Measurements from ENCODE around the gene VIPR2.

Gene VIPR2

DNA sequence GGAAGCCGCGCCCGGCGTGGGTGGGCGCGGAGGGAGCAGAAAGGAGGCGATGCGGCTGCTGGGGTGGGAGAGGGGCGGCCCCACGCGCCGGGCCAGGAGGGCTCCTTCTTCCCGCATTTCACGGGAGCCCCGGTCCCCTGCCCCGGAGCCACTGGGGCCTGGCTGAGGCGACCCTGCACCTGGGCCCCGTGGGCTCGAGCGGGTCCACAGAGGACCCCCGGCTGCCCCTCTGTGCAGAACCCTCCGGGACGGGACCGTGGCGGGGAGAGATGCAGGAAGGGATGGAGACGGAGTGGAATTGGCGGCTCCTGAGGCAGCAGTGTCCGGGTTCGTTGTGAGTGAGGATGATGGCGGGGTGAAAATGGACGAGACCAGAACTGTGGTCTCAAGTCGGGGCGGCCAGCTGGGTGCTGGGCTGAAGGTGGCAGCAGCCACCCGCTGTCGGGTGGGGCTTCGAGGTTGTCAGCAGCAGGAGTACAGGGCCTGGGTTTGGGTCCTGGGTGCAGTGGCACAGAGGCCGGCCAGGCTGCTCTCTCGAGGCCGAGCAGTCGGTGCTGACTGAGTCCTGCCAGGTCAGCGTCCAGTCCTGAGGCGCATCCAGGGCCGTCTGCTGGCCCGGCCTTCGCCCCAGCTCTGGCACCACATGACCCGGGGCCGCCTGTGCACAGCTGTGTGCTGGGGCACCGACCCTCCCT, 80.4 kb downstream of the VIPR2 start:
- no peak for FAIRE-seq

DNA sequence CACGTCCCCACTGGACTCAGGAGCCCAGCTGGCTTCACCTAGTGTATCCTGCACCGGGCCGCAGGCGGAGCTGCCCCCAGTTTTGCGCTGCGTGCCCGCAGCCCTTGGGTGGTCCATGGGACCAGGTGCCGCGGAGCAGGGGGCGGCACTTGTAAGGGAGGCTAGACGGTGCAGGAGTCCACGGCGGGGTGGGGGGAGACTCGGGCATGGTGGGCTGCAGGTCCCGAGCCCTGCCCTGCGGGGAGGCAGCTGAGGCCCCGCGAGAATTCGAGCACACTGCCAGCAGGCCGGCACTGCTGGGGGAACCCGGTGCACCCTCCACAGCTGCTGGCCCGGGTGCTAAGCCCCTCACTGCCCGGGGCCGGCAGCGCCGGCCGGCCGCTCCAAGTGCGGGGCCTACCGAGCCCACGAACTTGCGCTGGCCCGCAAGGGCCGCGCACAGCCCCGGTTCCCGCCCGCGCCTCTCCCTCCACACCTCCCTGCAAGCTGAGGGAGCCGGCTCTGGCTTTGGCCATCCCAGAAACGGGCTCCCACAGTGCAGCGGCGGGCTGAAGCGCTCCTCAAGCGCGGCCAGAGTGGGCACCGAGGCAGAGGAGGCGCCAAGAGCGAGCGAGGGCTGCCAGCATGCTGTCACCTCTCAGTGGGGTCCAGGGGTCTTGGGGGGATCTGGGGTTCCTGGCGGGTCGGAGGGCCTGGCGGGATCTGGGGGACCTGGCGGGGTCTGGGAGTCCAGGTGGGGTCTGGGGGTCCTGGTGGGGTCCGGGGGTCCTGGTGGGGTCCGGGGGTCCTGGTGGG, 81.4 kb downstream of the VIPR2 start:
- FAIRE-seq: no peak

DNA sequence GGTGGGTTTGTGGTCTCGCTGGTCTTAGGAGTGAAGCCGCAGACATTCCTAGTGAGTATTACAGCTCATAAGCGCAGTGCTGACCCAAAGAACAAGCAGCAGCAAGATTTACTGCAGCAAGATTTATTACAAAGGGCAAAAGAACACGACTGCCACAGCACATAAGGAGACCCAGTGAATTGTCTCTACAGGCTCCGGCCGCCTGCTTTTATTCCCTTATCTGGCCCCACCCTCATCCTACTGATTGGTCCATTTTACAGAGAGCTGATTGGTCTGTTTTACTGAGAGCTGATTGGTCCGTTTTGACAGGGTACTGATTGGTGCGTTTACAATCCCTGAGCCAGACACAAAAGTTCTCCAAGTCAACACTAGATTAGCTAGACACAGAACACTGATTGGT, 82.1 kb downstream of the VIPR2 start:
- FAIRE-seq: no peak

DNA sequence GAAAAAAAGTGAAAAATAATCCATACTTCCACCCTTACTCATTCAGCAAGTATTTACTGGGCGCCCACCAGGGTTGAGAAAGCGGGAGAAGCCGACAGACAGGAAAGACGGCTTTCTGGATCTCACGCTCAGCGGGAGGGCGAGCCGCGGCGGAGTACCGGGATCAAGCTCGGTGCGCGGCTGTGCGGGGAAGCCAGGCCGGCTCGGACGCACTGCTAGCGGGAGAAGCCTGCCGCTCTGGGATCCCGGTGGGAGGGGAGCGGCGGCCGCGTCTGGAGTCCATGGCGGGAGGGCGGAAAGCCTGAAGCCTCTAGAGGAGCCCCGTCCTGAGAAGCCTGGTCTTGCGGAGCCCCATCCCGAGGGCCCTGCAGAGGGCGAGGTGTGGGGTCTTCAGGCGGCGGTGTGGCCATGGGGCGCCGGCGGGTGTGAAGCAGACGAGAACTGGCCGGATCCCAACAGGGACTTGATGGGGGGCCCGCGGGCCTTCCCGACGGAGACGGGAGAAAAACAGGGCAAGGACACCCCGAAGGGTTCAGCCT, 82.9 kb downstream of the VIPR2 start:
- no peak for FAIRE-seq

DNA sequence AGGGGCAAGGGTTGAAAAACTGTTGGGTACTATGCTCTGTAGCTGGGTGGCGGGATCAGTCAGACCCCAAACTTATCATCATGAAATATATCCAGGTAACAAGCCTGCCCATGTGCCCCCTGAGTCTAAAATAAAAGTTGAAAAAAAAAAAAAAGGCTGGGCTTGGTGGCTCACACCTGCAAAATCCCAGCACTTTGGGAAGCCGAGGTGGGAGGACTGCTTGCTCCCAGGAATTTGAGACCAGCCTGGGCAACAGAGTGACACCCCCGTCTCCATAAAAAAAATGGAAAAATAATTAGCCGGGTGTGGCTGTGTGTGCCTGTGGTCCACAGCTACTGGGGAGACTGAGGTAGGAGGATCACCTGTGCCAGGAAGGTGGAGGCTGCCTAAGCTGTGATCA, 83.5 kb downstream of the VIPR2 start:
- FAIRE-seq: no peak

DNA sequence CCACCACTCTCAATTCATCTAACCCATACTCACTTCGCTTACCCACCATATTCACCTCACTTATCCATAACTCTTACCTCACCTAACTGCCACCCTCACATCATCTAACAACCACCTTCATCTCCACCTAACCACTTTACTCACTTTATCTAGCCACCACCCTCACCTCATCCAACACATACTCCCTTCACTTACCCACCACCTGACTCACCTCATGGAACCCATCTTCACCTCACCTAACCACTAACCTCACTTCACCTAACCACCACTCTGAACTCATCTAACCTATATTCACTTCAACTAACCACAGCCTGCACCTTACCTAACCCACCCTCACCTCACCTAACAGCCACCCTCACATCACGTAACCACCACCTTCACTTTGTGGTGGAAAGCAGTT, 84.2 kb downstream of the VIPR2 start:
- FAIRE-seq: no peak

DNA sequence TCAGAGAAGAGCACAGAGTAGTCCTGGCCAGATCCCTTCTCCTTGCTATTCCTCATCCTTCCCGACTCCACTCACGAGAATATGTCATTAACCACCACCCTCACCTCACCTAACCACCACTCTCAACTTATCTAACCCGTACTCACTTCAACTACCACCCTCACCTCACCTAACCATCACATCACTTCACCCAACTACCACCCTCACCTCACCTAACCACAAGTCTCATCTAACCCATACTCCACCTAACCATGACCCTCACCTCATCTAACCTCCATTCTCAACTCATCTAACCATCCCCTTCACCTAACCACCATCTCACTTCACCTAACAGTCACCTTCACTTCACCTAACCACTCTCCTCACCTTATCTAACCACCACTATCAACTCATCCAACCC, 85.0 kb downstream of the VIPR2 start:
- no peak for FAIRE-seq

DNA sequence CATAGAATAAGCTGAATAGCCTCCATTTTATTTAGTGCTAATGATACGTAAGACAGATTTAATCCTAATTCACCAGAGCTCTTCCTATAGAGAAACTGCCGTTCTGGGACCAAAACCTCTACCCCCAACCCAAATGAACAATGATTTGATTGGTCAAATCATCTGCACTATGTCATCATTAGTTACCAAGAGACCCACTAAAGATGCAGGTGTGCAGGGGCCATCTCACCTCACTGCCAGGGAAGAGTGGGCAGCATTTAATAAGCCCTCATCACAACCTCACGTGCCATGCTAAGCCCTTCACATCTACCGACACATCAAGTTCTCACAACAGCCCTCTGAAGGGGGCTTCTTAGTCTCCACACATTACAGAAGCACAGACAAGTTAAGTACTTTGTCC, 87.0 kb downstream of the VIPR2 start:
- no peak for FAIRE-seq

DNA sequence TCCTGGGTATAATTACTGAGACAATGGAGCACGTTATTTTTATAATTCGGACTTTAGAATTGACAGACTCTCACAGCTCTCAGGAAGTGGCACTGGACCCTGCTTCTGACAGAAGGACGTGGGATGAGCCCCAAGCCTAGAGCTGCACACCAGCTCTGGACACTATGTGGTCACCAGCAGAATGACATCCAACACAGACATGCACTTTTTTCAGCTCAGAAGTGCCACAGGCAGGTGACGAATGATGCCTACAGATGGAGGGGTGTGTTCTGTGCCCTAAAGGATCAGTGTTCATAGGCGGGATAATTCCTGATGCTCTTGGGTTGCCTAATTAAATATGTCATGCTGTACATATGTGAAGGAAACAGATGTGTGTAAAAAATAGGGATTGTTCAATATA, 87.9 kb downstream of the VIPR2 start:
- FAIRE-seq: no peak

DNA sequence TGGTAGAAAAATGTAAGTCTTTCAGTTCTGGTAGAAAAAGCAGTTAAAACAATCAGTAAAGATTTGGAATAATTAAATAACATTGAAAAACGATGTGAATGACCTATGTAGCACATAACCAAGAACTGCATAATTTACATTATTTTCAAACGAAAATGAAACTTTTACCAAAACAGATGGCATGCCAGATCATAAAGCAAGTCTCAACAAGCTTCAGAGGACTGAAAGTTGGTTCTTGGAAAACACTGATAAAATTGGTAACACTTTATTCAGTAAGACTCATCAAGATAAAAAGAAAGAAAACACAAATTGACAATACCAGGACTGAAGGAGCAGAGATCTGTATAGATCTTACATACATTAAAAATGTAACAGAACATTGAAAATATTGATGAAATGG, 92.8 kb downstream of the VIPR2 start:
- no peak for FAIRE-seq

DNA sequence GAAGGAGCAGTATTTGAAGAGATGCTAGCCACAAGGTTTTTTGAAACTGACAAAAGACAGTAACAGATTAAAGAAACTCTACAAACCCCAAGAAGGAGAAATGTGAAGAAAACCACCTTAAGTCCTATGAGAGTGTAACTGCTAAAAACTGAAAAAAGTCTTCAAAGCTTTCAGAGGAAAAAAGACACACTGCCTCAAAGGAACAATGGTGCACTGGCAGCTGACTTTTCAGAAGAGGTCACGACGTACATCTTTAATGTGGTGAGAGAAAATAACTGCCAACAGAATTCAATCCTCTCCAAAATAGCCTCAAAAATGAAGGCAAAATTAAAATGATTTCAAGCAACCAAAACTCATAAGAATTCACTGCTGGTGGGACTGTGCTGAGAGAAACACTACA, 94.0 kb downstream of the VIPR2 start:
- no peak for FAIRE-seq

DNA sequence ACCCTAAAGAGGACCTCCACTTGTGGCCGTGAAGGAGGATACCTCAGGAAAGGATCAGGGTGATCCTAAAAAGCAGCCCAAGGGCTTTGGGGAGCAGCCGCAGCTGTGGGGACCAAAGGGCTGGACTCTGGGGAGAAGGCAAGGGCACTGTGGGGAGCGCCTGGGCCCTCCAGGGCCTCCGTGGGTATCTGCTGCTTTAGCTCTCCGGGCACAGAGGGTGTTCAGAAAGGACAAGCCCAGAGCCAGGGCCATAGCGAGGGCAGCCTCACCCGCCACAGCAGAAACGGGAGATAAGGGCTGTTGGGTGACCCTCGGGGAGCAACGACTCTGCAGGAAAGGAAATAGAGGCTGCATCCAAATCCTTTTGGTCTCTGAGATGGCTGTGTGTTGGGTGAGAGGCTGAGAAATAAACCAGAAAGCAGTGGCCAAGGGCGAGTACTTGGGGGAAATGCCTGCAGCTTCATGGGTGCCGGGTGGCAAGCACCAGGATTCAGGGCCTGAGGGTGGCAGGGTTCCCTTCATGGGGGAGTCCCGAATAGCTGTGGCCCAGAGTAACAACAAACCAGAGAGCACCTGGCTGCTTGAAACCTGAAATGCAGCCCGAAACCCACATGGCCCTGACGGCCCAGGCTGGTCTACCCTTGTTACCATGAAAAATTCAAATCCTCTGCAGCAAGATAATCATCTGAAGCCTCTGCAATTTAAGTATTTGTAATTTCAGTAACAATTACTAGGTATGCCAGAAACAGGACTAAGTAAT, 95.2 kb downstream of the VIPR2 start:
- FAIRE-seq: no peak

DNA sequence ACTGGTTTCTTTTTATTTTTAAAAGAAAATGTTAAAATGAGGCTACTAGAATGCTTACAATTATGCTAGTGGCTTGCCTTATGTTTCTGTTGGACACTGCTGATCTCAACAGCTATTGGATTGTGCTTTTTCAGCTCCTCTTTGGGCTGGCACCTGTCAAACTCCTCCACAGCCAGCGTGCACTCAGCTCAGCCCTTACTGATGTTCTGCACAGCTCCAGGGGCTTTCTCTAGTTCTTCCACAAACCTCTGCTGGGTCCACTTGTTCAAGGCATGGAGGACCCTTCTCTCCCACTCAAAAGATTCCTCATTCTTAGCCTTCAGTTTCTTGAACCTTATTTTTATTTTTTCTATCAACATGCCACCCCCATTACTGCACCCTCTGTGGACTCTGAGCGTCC, 96.0 kb downstream of the VIPR2 start:
- FAIRE-seq: no peak

DNA sequence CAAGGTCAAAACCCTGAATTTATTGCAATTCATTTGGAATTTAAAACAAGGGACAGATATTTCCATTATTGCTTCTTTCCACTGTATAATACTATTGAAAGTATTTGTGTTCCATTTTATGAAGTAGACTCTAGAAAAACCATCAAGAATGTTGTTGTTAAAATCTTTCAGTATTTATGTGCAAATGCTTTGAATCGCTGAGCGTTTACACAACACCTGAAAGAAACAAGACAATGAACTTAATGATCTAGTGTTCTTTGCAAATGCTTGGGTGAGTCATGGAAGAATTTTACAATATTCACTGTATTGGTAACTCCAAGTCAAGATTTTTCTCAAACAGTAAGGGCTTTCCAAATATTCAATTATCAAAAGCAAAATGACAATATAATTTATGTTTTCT, 97.1 kb downstream of the VIPR2 start:
- FAIRE-seq: no peak

DNA sequence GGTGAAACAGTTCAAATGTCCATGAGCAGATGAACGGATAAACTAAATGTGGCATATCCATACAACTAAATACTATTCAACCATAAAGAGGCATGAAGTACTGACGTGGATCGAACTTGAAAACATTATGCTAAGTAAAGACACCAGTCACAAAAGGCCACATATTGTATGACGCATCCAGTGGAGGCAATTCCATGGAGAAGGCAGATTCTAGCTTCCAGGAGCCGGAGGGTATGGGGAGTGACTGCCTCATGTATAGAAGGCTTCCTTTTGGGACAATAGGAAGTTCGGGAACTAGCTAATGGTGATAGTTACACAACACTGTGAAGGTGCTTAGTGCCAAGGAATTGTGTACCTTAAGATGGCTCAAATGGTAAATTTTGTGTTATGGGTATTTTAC, 98.4 kb downstream of the VIPR2 start:
- FAIRE-seq: no peak

DNA sequence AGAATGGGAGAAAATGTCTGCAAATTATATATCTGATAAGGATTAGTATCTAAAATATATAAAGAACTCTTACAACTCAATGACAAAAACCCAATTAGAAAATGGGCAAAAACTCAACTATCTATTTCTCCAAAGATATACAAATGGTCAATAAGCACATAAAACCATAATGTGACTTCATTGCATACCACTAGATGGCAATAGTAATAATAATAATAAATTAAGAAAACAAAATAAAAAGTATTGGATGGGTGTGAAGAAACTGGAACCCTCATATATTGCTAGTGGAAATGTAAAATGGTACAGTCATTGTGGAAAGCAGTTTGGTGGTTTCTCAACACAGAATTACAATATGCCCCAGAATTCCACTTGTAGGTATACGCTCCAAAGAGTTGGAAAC, 98.8 kb downstream of the VIPR2 start:
- FAIRE-seq: no peak

DNA sequence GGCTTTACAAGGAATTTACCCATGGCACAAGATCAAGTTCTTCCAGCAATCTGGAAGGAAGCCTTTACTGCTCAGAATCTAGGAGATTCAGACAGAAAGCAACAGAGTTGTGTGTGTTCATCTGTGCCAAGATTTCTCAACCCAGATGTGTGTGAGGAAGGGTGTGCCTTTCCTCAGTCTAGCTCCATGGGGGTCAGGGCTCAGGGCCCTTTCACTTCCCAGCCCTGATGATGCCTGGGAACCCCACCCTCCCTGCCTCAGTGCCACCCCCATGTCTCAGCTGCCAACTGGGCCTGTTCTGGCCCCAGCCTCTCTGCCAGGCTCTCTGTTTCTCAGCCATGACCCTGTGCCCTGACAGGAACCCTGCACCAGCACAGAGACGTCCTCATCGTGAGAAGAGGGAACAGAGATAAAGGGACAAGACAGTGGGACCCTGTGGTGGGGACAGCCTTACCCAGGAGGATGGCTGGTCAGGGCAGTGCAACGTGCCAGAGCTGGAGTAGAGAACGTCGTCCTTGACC, 102.0 kb downstream of the VIPR2 start:
- no peak for FAIRE-seq

DNA sequence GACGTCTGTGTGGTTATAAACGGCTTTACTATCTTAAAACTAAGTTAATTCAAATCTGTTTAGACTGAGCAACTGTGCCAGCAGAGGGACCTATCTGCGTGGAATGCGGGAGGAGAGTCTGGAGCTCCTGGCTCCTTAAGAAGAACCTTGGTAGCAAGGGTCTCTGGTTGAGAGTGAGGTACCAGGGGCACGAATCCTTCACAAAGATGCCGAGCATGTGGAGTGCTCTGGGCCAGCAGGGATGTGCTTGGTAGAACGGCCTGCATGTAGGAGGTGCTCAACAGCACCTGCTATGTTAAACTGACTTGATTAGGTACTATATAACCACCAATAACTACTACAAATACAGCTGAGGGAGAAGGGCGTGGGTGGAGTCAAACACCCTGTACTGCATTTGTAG, 102.6 kb downstream of the VIPR2 start:
- no peak for FAIRE-seq

DNA sequence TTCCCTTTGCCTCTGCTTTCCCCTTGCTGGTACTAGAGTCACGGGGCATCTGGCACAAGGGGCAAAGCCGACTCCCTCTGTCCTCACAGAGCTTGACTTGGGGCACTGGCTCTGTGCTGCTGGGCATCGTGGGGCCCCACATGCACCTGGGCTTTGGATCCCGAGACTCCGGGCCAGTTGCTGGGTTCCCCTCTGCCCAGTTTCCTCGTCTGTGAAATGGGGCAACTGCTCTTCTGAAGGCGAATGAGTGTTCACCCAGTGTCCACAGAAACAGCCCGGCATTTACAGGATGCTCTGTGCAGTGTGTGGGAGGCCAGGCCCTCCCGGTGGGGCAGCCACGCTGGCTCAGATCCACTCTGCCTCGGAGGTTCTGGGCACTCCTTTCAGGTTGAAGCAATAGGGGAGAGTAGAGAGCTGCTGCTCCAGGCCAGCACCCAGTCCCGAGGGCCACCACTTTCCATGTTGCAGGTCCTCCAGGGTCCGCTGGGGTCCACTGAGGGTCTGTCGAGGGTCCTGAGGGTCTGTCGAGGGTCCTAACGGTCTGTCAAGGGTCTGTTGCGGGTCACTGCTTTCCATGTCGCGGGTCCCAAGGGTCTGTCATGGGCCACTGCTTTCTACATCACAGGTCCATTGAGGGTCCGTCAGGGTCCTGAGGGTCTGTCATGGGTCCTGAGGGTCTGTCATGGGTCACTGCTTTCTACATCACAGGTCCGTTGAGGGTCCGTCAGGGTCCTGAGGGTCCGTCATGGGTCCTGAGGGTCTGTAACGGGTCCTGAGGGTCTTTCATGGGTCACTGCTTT, 103.6 kb downstream of the VIPR2 start:
- FAIRE-seq: no peak

DNA sequence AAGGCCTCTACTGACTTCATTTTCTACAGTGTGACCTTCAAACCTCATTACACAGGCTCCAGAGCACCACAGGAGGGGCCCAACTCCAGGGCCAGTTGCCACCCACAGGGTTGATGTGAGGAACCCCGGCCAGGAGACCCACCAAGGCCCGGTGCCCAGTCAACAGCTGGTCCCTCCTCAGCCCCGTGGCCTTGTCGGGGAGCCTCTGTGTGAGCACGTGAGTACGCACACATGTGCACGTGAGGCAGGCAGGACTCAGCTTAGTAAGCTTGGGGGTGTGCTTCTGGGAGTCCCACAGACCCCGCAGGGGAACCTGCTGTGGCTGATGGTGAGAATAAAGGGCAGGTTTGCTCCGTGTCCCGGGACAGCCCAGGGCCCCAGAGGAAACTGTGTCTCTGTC, 104.5 kb downstream of the VIPR2 start:
- FAIRE-seq: no peak

DNA sequence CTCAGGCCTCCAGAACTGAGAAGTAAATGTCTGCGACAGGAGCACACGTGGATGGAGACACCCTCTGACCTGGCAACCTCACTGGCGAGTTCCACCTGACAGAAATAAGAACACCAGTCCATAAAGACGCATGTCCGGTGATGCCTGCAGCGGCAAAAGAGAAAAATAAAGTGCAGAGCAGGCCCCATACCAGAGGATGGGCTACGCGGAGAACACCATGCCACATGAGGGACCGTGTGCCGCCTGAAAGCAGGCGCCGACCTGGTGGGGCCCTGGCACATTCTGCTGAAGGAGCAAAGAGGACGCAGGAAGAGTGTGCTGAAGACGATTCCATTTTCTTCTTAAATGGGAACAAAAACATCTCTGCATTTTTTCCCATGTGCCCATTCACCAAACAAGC, 105.0 kb downstream of the VIPR2 start:
- FAIRE-seq: no peak

DNA sequence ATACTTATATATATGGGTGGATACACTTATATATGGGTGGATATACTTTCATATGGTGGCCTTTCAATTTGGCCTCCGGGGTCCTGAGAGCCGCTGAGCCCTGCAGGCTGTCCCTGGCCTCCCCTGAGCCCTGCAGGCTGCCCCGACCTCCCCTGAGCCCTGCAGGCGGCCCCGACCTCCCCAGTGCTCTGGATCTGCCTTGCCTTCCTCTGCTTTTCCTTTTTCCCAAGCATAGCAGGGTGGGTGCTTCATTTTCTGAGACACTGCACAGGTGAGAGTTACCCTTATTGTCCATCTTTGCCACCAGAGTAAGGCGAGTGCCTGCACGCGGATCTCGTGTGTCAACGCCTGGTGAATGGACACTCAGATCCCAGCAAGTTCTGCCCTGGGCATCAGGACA, 106.6 kb downstream of the VIPR2 start:
- no peak for FAIRE-seq
